SK-N-SH (cell line): ENCODE data around the gene PTGER1. TPM values are rescaled to one million over a fixed set of nuclear protein-coding genes. Genes with fewer than 3 reads are reported as not detected.
A peak's percentile ranks its signal among the peaks of the same experiment; 100 is the strongest.

Experiments
- CTCF ChIA-PET: fragments of 300-600, 350-600 bp; formaldehyde crosslinking; extraction: SDS; loops from one replicate; lab custom pipeline; 2021; lab: Yijun Ruan, JAX
- POLR2A ChIA-PET: fragments of 350-600 bp; sonication (Branson Sonifier 250); formaldehyde crosslinking; extraction: SDS; loops from one replicate; lab custom pipeline; 2020; ENCODE audit warnings: antibody characterized with exemption, inconsistent platforms; lab: Yijun Ruan, JAX
- DNase-seq: peaks from one replicate; pipeline ENCODE4 v3.0.0; 2012
- H2AFZ ChIP-seq: fragments of 200-600 bp; sonication (generic); 2 replicates; pipeline ENCODE4 v1.8.1; 2016; ENCODE audit warnings: antibody characterized with exemption, mild to moderate bottlenecking, low read depth
- H3F3A ChIP-seq: fragments of 200-600 bp; sonication (generic); replicated peaks from 2 replicates; pipeline ENCODE3; 2016; ENCODE audit warnings: antibody characterized with exemption, mild to moderate bottlenecking; ENCODE audit not compliant: insufficient read depth
- H3K27ac ChIP-seq, 2 experiments: fragments of 200-500 bp in 1 of 2; fragments of 200-600 bp in 1 of 2; sonication (Bioruptor generic) in 1 of 2; sonication (generic), shearing (Covaris generic) in 1 of 2; 2 replicates each; pipeline versions ENCODE4 v1.5.1 to v1.6.1; 2014 to 2016; ENCODE audit warnings: low read depth in 2 of 2, inconsistent platforms in 1 of 2, low read length in 1 of 2, mild to moderate bottlenecking in 1 of 2, mixed read lengths in 1 of 2
- H3K27me3 ChIP-seq: fragments of 200-600 bp; sonication (generic), shearing (Covaris generic); 2 replicates; pipeline ENCODE4 v1.6.1; 2016; ENCODE audit warnings: mixed run types; ENCODE audit not compliant: insufficient read depth
- H3K36me3 ChIP-seq, 2 experiments: fragments of 200-500 bp in 1 of 2; fragments of 200-600 bp in 1 of 2; sonication (Bioruptor generic) in 1 of 2; sonication (generic) in 1 of 2; replicated peaks in 1 of 2; 2 replicates each; pipeline versions ENCODE3 to v1.5.1; 2014 to 2016; ENCODE audit warnings: low read length in 1 of 2, mild to moderate bottlenecking in 1 of 2; ENCODE audit not compliant: insufficient read depth in 2 of 2, control insufficient read depth in 1 of 2
- H3K4me1 ChIP-seq, 2 experiments: fragments of 200-500 bp in 1 of 2; fragments of 200-600 bp in 1 of 2; sonication (Bioruptor generic) in 1 of 2; sonication (generic), shearing (Covaris generic) in 1 of 2; 2 replicates each; pipeline versions ENCODE4 v1.5.1 to v1.6.1; 2014 to 2016; ENCODE audit warnings: low read depth in 1 of 2, low read length in 1 of 2, mixed run types in 1 of 2; ENCODE audit not compliant: insufficient read depth in 2 of 2, control insufficient read depth in 1 of 2
- H3K4me2 ChIP-seq: fragments of 200-600 bp; sonication (generic), shearing (Covaris generic); 2 replicates; pipeline ENCODE4 v1.6.1; 2017; ENCODE audit warnings: mixed run types
- H3K4me3 ChIP-seq, 2 experiments: fragments of 200-500 bp in 1 of 2; fragments of 200-600 bp in 1 of 2; sonication (Bioruptor generic) in 1 of 2; sonication (generic), shearing (Covaris generic) in 1 of 2; 2 replicates each; pipeline versions ENCODE4 v1.5.1 to v1.8.1; 2014 to 2016; ENCODE audit warnings: low read depth in 2 of 2, inconsistent platforms in 1 of 2, low read length in 1 of 2, mild to moderate bottlenecking in 1 of 2, mixed read lengths in 1 of 2, moderate library complexity in 1 of 2
- H3K79me2 ChIP-seq: fragments of 200-600 bp; sonication (generic); 2 replicates; pipeline ENCODE4 v1.8.1; 2017; ENCODE audit warnings: mild to moderate bottlenecking; ENCODE audit not compliant: insufficient read depth
- H3K9ac ChIP-seq: fragments of 200-600 bp; sonication (generic); 2 replicates; pipeline ENCODE4 v1.6.1; 2017; ENCODE audit warnings: mixed run types
- H3K9me2 ChIP-seq: fragments of 200-600 bp; sonication (generic); 2 replicates; pipeline ENCODE4 v1.6.1; 2017; ENCODE audit warnings: mixed run types
- H3K9me3 ChIP-seq: fragments of 200-600 bp; sonication (generic); 2 replicates; pipeline ENCODE4 v1.6.1; 2017; ENCODE audit warnings: mixed run types, mild to moderate bottlenecking, moderate library complexity
- H4K20me1 ChIP-seq: fragments of 200-600 bp; sonication (generic); 2 replicates; pipeline ENCODE4 v1.6.1; 2017; ENCODE audit warnings: mild to moderate bottlenecking, mixed run types; ENCODE audit not compliant: insufficient read depth
- MEF2A ChIP-seq: IDR thresholded peaks from 2 replicates; pipeline ENCODE4 v1.4.0; 2012; ENCODE audit warnings: low read depth, borderline replicate concordance
- NFIC ChIP-seq: IDR thresholded peaks from 2 replicates; pipeline ENCODE4 v1.4.0; 2012; ENCODE audit warnings: borderline replicate concordance
- RAD21 ChIP-seq: IDR thresholded peaks from 2 replicates; pipeline ENCODE4 v1.6.1; 2012; ENCODE audit warnings: mild to moderate bottlenecking, low read length
- RXRA ChIP-seq: IDR thresholded peaks from 2 replicates; pipeline ENCODE4 v1.4.0; 2012; ENCODE audit warnings: low read depth, mild to moderate bottlenecking, borderline replicate concordance
- SIN3A ChIP-seq: IDR thresholded peaks from 2 replicates; pipeline ENCODE4 v1.6.1; 2012; ENCODE audit warnings: low read depth, mild to moderate bottlenecking, low read length, moderate library complexity, borderline replicate concordance
- WGBS: methylation state at CpG from one replicate; pipeline ENCODE4 v1.1.6; 2017; ENCODE audit warnings: low lambda C conversion rate; 5-methylcytosine and 5-hydroxymethylcytosine counted together
- polyA plus RNA-seq, 3 experiments: library from polyadenylated mRNA; depleted of rRNA; stranded (reverse); fragments of >200 nt; gene quantifications; 2 replicates each; pipeline ENCODE4 v1.2.3, GENCODE V29; 2012
- TF ChIP-seq, protein P1 (sequence below): IDR thresholded peaks from 2 replicates; pipeline ENCODE4 v1.6.1; 2012; ENCODE audit warnings: mild to moderate bottlenecking, low read depth, low read length, moderate library complexity
- TF ChIP-seq, protein P2 (sequence below): IDR thresholded peaks from 2 replicates; pipeline ENCODE4 v1.4.0; 2012; ENCODE audit warnings: low read depth, borderline replicate concordance

Gene PTGER1
- polyA plus RNA-seq, 1 of the 3 experiments (the other 2 are of a cell fraction): 6.0 TPM

DNA sequence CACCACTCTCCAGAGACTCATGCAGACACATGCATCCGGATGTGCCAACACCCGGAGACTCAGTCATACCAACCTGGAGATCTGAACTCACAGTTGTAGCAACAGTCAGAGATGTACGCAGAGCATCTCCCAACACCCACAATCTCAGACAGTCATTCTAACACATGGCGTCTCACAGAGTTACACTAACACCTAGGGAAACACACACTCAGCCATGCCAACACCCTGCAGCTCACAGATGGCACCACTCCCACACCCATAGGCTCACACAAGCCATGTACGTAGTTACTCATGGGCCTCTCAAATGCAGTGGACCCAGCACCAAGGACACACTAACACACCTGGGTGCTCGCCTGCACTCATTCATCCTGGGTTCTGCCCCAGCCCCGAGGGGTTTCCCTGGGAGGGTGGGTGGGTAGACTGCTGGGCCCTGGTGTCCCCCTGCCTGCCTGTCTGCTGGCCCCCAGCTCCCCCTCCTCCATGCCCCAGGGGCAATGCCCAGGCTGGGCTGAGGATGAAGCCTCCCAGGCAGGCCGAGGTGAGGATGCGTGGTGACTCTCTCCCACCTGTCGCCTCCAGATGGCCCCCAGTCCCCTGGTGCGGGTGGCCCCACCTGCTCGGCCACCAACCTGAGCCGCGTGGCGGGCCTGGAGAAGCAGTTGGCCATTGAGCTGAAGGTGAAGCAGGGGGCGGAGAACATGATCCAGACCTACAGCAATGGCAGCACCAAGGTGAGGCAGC, 32.1 kb downstream of the PTGER1 start (continued):
- TF ChIP-seq, protein P1, sequence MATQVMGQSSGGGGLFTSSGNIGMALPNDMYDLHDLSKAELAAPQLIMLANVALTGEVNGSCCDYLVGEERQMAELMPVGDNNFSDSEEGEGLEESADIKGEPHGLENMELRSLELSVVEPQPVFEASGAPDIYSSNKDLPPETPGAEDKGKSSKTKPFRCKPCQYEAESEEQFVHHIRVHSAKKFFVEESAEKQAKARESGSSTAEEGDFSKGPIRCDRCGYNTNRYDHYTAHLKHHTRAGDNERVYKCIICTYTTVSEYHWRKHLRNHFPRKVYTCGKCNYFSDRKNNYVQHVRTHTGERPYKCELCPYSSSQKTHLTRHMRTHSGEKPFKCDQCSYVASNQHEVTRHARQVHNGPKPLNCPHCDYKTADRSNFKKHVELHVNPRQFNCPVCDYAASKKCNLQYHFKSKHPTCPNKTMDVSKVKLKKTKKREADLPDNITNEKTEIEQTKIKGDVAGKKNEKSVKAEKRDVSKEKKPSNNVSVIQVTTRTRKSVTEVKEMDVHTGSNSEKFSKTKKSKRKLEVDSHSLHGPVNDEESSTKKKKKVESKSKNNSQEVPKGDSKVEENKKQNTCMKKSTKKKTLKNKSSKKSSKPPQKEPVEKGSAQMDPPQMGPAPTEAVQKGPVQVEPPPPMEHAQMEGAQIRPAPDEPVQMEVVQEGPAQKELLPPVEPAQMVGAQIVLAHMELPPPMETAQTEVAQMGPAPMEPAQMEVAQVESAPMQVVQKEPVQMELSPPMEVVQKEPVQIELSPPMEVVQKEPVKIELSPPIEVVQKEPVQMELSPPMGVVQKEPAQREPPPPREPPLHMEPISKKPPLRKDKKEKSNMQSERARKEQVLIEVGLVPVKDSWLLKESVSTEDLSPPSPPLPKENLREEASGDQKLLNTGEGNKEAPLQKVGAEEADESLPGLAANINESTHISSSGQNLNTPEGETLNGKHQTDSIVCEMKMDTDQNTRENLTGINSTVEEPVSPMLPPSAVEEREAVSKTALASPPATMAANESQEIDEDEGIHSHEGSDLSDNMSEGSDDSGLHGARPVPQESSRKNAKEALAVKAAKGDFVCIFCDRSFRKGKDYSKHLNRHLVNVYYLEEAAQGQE: no peak
- TF ChIP-seq RXRA (no peak), SIN3A (no peak), MEF2A (no peak)
- TF ChIP-seq, protein P2, sequence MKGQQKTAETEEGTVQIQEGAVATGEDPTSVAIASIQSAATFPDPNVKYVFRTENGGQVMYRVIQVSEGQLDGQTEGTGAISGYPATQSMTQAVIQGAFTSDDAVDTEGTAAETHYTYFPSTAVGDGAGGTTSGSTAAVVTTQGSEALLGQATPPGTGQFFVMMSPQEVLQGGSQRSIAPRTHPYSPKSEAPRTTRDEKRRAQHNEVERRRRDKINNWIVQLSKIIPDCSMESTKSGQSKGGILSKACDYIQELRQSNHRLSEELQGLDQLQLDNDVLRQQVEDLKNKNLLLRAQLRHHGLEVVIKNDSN: no peak

DNA sequence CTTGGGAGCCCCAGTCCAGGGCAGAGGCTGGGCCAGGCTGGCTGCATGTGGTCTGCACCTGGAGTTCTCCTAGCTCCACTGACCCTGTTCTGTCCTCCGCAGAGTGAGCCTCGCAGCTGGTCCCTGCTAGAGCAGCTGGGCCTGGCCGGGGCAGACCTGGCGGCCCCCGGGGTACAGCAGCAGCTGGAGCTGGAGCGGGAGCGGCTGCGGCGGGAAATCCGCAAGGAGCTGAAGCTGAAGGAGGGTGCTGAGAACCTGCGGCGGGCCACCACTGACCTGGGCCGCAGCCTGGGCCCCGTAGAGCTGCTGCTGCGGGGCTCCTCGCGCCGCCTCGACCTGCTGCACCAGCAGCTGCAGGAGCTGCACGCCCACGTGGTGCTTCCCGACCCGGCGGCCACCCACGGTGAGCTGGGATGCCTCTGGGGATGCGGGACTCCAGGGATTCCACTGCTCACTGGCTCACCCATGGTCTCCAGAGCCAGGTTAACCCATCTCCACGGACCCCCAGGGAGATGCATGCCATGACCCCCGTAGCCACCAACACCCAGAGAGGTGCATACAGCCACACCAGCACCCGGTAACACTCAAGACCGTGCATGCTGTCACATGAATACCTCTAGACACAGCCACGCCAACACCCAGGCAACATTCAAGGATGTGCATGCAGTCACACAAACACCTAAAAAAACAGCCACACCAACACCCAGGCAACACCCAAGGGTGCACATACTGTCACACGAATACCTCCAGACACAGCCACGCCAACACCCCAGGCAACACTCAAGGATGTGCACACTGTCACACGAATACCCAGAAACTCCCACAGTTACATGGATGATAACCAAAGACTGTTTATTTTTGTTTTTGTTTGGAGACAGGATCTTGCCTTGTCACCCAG, 33.9 kb downstream of the PTGER1 start:
- TF ChIP-seq RAD21 (no peak), MEF2A (no peak), NFIC (no peak)
- H4K20me1 ChIP-seq: peaks cover 28% of the 10 kb centered on the region
- no peaks in the 10 kb centered on the region for H3K9me2 ChIP-seq
- no peaks in the 10 kb centered on the region for H3K9me3 ChIP-seq
- CTCF ChIA-PET: no interaction called here
- POLR2A ChIA-PET: no interaction called here
- no peaks in the 10 kb centered on the region for H3F3A ChIP-seq
- peaks cover 0 to 24% of the 10 kb centered on the region in 2 experiments; a peak in 1 of 4 replicates for H3K4me1 ChIP-seq
- H3K27ac ChIP-seq: peak overlapping the region in 1 of 2 experiments; percentile 62; a peak in 2 of 4 replicates
- H3K79me2 ChIP-seq: peaks cover 52% of the 10 kb centered on the region
- H3K9ac ChIP-seq: no peak overlapping the region
- DNase-seq: peak; percentile 57
- no peak overlapping the region for H3K4me3 ChIP-seq
- H2AFZ ChIP-seq: no peak overlapping the region
- H3K4me2 ChIP-seq: no peak overlapping the region
- peaks cover 16 to 23% of the 10 kb centered on the region in 2 experiments for H3K36me3 ChIP-seq
- WGBS: 78% methylated on average over 7 of the region's 34 CpGs
- no peaks in the 10 kb centered on the region for H3K27me3 ChIP-seq
